IMR-90 (cell line): Measurements from ENCODE around the gene NIPSNAP2.

Source experiments
- FOS ChIP-seq: fragments of 150-350 bp; IDR thresholded peaks from 2 replicates; pipeline ENCODE4 v1.6.1; 2016; ENCODE audit warnings: low read depth, low read length
- NFE2L2 ChIP-seq: fragments of 150-350 bp; IDR thresholded peaks from 2 replicates; pipeline ENCODE4 v1.6.1; 2016; ENCODE audit warnings: low read depth, mild to moderate bottlenecking, low read length
- POLR2A ChIP-seq: IDR thresholded peaks from 2 replicates; pipeline ENCODE4 v1.6.1; 2012; ENCODE audit warnings: mild to moderate bottlenecking, low read depth, low read length
- RAD21 ChIP-seq: IDR thresholded peaks from 2 replicates; pipeline ENCODE4 v1.6.1; 2012; ENCODE audit warnings: low read length, improper control_type of control experiment
- SMC3 ChIP-seq: fragments of 150-350 bp; IDR thresholded peaks from 2 replicates; pipeline ENCODE4 v1.6.1; 2016; ENCODE audit warnings: low read depth, mild to moderate bottlenecking, antibody characterized with exemption, low read length, moderate library complexity
- TF ChIP-seq, protein P1 (sequence below): conservative IDR thresholded peaks from 2 replicates; pipeline ENCODE4 v1.5.1; 2012; ENCODE audit warnings: mild to moderate bottlenecking, low read depth, low read length, improper control_type of control experiment
- TF ChIP-seq, protein P2 (sequence below): fragments of 150-350 bp; IDR thresholded peaks from 2 replicates; pipeline ENCODE4 v1.6.1; 2017; ENCODE audit warnings: mild to moderate bottlenecking, antibody characterized with exemption, low read length, low read depth

DNA sequence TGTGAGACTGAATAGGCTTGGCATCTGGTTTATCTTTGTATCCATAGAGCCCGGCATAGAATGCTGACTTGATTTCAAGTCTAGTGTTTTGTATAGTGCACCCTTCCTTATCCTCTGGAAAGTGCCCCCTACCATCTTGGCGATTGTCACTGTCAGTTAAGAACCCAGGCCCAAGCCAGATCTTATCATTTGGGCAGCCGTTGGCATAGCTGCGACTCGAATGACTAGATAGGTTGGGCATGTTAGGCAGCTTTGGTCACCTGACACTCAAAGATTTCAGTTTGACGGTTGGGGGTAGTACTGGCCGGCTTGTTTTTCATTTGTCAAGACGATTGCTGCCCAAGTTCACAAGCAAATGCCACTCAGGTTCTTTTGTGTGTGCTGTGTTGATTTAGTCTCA is 6.6 kb downstream of the NIPSNAP2 start:
- TF ChIP-seq, protein P1, sequence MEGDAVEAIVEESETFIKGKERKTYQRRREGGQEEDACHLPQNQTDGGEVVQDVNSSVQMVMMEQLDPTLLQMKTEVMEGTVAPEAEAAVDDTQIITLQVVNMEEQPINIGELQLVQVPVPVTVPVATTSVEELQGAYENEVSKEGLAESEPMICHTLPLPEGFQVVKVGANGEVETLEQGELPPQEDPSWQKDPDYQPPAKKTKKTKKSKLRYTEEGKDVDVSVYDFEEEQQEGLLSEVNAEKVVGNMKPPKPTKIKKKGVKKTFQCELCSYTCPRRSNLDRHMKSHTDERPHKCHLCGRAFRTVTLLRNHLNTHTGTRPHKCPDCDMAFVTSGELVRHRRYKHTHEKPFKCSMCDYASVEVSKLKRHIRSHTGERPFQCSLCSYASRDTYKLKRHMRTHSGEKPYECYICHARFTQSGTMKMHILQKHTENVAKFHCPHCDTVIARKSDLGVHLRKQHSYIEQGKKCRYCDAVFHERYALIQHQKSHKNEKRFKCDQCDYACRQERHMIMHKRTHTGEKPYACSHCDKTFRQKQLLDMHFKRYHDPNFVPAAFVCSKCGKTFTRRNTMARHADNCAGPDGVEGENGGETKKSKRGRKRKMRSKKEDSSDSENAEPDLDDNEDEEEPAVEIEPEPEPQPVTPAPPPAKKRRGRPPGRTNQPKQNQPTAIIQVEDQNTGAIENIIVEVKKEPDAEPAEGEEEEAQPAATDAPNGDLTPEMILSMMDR = no peak
- TF ChIP-seq FOS (no peak), RAD21 (no peak), POLR2A (no peak), NFE2L2 (no peak), SMC3 (no peak)
- TF ChIP-seq, protein P2, sequence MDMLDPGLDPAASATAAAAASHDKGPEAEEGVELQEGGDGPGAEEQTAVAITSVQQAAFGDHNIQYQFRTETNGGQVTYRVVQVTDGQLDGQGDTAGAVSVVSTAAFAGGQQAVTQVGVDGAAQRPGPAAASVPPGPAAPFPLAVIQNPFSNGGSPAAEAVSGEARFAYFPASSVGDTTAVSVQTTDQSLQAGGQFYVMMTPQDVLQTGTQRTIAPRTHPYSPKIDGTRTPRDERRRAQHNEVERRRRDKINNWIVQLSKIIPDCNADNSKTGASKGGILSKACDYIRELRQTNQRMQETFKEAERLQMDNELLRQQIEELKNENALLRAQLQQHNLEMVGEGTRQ = no peak
